Parathyroid adenoma (tissue), 2 donors: ENCODE measurements around the gene TBCEL.

Experiments
- H2AFZ ChIP-seq: fragments of 300-600 bp; sonication (generic); one replicate; pipeline ENCODE4 v1.7.0; 2017; ENCODE audit warnings: antibody characterized with exemption, mild to moderate bottlenecking
- H3K27ac ChIP-seq: fragments of 300-600 bp; sonication (generic); one replicate; pipeline ENCODE4 v1.7.0; 2017
- H3K27me3 ChIP-seq: fragments of 300-600 bp; sonication (generic); one replicate; pipeline ENCODE4 v1.7.0; 2017; ENCODE audit warnings: low read length; ENCODE audit not compliant: control insufficient read depth, insufficient read depth
- H3K36me3 ChIP-seq: fragments of 300-600 bp; sonication (generic); one replicate; pipeline ENCODE4 v1.7.0; 2017; ENCODE audit warnings: low read length; ENCODE audit not compliant: control insufficient read depth, insufficient read depth
- H3K4me1 ChIP-seq: fragments of 300-600 bp; sonication (generic); one replicate; pipeline ENCODE4 v1.7.0; 2017; ENCODE audit warnings: control low read depth
- H3K4me2 ChIP-seq: fragments of 300-600 bp; sonication (generic); one replicate; pipeline ENCODE4 v1.7.0; 2017; ENCODE audit warnings: low read length
- H3K4me3 ChIP-seq: fragments of 300-600 bp; sonication (generic); one replicate; pipeline ENCODE4 v1.7.0; 2017; ENCODE audit warnings: low read depth, low read length
- H3K79me2 ChIP-seq: fragments of 300-600 bp; sonication (generic); one replicate; pipeline ENCODE4 v1.7.0; 2017; ENCODE audit warnings: control low read depth
- H3K9ac ChIP-seq: fragments of 300-600 bp; sonication (generic); one replicate; pipeline ENCODE4 v1.7.0; 2017; ENCODE audit warnings: mild to moderate bottlenecking
- H3K9me3 ChIP-seq: fragments of 300-600 bp; sonication (generic); one replicate; pipeline ENCODE4 v1.7.0; 2017; ENCODE audit warnings: low read length; ENCODE audit not compliant: control insufficient read depth
- CTCF ChIP-seq: fragments of 300-600 bp; sonication (generic); IDR thresholded peaks from one replicate; pipeline ENCODE4 v1.7.0; 2017; ENCODE audit warnings: antibody characterized with exemption, mild to moderate bottlenecking
- donor health status: primary hyperparathyroidism.

TBCEL gene

GRCh38 chr11:121055076-121055475, 31.2 kb downstream of the TBCEL start:
- Histone ChIP-seq H3K4me3 (no peak overlapping the region), H3K79me2 (no peaks in the 10 kb centered on the region), H3K9ac (no peak overlapping the region), H2AFZ (no peak overlapping the region), H3K4me2 (no peak overlapping the region), H3K36me3 (no peaks in the 10 kb centered on the region), H3K27ac (no peak overlapping the region), H3K9me3 (no peaks in the 10 kb centered on the region), H3K27me3 (no peaks in the 10 kb centered on the region), H3K4me1 (no peaks in the 10 kb centered on the region)
- no peak for TF ChIP-seq CTCF

GRCh38 chr11:121057922-121058321, 34.0 kb downstream of the TBCEL start:
- Histone ChIP-seq H3K4me3 (no peak overlapping the region), H3K9ac (no peak overlapping the region), H3K4me1 (no peaks in the 10 kb centered on the region), H3K36me3 (no peaks in the 10 kb centered on the region), H3K27me3 (no peaks in the 10 kb centered on the region), H3K79me2 (no peaks in the 10 kb centered on the region), H3K9me3 (no peaks in the 10 kb centered on the region), H3K27ac (no peak overlapping the region), H3K4me2 (no peak overlapping the region), H2AFZ (no peak overlapping the region)
- no peak for TF ChIP-seq CTCF

- Histone ChIP-seq H3K79me2 (no peaks in the 10 kb centered on the region), H3K4me1 (no peaks in the 10 kb centered on the region), H3K27ac (no peak overlapping the region), H3K9ac (no peak overlapping the region), H3K27me3 (no peaks in the 10 kb centered on the region), H3K4me2 (no peak overlapping the region), H3K9me3 (no peaks in the 10 kb centered on the region), H2AFZ (no peak overlapping the region), H3K4me3 (no peak overlapping the region), H3K36me3 (no peaks in the 10 kb centered on the region)
- no peak for TF ChIP-seq CTCF
These were observed 35.0 kb downstream of the TBCEL start for GRCh38 chr11:121058941-121059340.

- no peaks in the 10 kb centered on the region for H3K9me3 ChIP-seq
- no peaks in the 10 kb centered on the region for H3K79me2 ChIP-seq
- H3K27ac ChIP-seq = no peak overlapping the region
- no peaks in the 10 kb centered on the region for H3K4me1 ChIP-seq
- H3K4me2 ChIP-seq = no peak overlapping the region
- no peaks in the 10 kb centered on the region for H3K36me3 ChIP-seq
- no peak overlapping the region for H2AFZ ChIP-seq
- H3K4me3 ChIP-seq = no peak overlapping the region
- H3K9ac ChIP-seq = no peak overlapping the region
- H3K27me3 ChIP-seq = no peaks in the 10 kb centered on the region
- no peak for TF ChIP-seq CTCF
These were observed 35.7 kb downstream of the TBCEL start for GRCh38 chr11:121059605-121060004.

GRCh38 chr11:121063728-121064127, 39.8 kb downstream of the TBCEL start:
- Histone ChIP-seq H2AFZ (no peak overlapping the region), H3K4me1 (no peaks in the 10 kb centered on the region), H3K27me3 (no peaks in the 10 kb centered on the region), H3K4me3 (no peak overlapping the region), H3K9ac (no peak overlapping the region), H3K36me3 (no peaks in the 10 kb centered on the region), H3K27ac (no peak overlapping the region), H3K9me3 (no peaks in the 10 kb centered on the region), H3K79me2 (no peaks in the 10 kb centered on the region), H3K4me2 (no peak overlapping the region)
- peak; percentile 13 for TF ChIP-seq CTCF
